Peyer's patch (tissue), 4 donors: ENCODE measurements around the gene DPYSL5.

Experiments
- CTCF ChIP-seq, 6 experiments: fragments of 450-650 bp in 4 of 6; fragments of 200-600 bp in 2 of 6; sonication (generic) in 1 of 6; IDR thresholded peaks; one replicate each; pipeline ENCODE4 v1.5.1; 2017 to 2019; ENCODE audit warnings: antibody characterized with exemption in 6 of 6, mild to moderate bottlenecking in 3 of 6, moderate library complexity in 1 of 6
- POLR2A ChIP-seq, 2 donors: fragments of 450-650 bp; IDR thresholded peaks; one replicate each; pipeline ENCODE4 v1.5.1; 2017; ENCODE audit warnings: antibody characterized with exemption in 2 of 2, mild to moderate bottlenecking in 2 of 2, moderate library complexity in 2 of 2

GRCh38 chr2:26945991-26946750 lies 98.2 kb downstream of the DPYSL5 start:
- TF ChIP-seq CTCF (IDR thresholded peaks at IDR 0.05) (no peak), POLR2A (IDR thresholded peaks at IDR 0.05) (no peak)
